Loucy (cell line): ENCODE results near the gene TSPEAR.

Source experiments
- CTCF ChIP-seq: fragments of 200-600 bp; sonication (generic); conservative IDR thresholded peaks from 2 replicates; pipeline ENCODE4 v1.5.1; 2014; ENCODE audit warnings: mild to moderate bottlenecking, antibody characterized with exemption, low read length
- EZH2phosphoT487 ChIP-seq: fragments of 200-600 bp; IDR thresholded peaks from 2 replicates; pipeline ENCODE4 v1.6.1; 2018; ENCODE audit warnings: antibody characterized with exemption, mild to moderate bottlenecking, moderate library complexity, borderline replicate concordance

DNA sequence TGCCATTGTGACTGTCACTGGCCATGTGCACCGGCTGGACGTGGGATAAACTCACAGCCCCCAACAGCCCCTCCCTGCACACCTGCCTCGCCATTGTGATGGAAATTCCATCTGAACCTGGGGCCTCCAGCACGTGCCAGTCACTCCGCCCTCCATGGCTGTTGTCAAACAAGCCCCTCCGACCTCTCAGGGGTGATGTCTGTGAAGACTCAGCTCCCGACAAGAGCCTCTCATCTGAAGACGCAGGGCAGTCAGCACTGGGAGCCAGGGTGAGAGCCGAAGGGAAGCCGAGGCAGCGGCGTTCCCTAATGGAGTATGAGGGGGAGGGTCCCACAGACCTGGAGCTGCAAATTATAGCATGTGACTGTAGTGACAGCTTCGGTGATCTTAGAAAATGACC is 158.7 kb downstream of the TSPEAR start:
- no peak for TF ChIP-seq CTCF
- no peak for TF ChIP-seq EZH2phosphoT487
